ENCODE measurements around the gene VILL.

GRCh38 chr3:38039899-38040261, 49.3 kb downstream of the VILL start:
- TF ChIP-seq, protein P1, sequence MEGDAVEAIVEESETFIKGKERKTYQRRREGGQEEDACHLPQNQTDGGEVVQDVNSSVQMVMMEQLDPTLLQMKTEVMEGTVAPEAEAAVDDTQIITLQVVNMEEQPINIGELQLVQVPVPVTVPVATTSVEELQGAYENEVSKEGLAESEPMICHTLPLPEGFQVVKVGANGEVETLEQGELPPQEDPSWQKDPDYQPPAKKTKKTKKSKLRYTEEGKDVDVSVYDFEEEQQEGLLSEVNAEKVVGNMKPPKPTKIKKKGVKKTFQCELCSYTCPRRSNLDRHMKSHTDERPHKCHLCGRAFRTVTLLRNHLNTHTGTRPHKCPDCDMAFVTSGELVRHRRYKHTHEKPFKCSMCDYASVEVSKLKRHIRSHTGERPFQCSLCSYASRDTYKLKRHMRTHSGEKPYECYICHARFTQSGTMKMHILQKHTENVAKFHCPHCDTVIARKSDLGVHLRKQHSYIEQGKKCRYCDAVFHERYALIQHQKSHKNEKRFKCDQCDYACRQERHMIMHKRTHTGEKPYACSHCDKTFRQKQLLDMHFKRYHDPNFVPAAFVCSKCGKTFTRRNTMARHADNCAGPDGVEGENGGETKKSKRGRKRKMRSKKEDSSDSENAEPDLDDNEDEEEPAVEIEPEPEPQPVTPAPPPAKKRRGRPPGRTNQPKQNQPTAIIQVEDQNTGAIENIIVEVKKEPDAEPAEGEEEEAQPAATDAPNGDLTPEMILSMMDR (IDR thresholded peaks at IDR 0.05) = no peak
- TF ChIP-seq REST (IDR thresholded peaks at IDR 0.05; ENCODE audit: insufficient read depth in 1 of 2, low read depth in 2 of 2, low read length in 1 of 2) = no peak

Measured in Panc1 (cell line).